ENCODE data around the gene USP48. TPM values are rescaled to one million over a fixed set of nuclear protein-coding genes. Genes with fewer than 3 reads are reported as not detected.

Gene USP48
- total and polyA plus RNA-seq, 12 donors = 13.8 to 45.0 (median 36.1) TPM

GRCh38 chr1:21825393-21825792, 42.4 kb upstream of the USP48 start:
- WGBS, 2 donors = 91 to 92% methylated on average over 7 of the region's 7 CpGs
- no peak for DNase-seq

GRCh38 chr1:21824926-21825325, 42.0 kb upstream of the USP48 start:
- ATAC-seq = no peak
- no peak for DNase-seq
- no peaks in the 10 kb centered on the region for H3K9me3 ChIP-seq
- no peaks in the 10 kb centered on the region for H3K27me3 ChIP-seq
- peaks cover 0 to 6% (median 0%) of the 10 kb centered on the region in 9 donors for H3K4me1 ChIP-seq
- no peak overlapping the region for H3K4me3 ChIP-seq
- peak overlapping the region in 1 of 10 donors; percentile 61 for H3K27ac ChIP-seq
- intact Hi-C loops (cut with DNase I) = no loop called here
- WGBS, 2 donors = 92 to 93% methylated on average over 2 of the region's 2 CpGs
- TF ChIP-seq CTCF (IDR thresholded peaks at IDR 0.05) = no peak
- H3K36me3 ChIP-seq = peaks cover 16 to 98% (median 84%) of the 10 kb centered on the region in 9 donors

More at GRCh38 chr1:21825393-21825792, 42.4 kb upstream of the USP48 start:
- Histone ChIP-seq H3K36me3 (peaks cover 16 to 100% (median 88%) of the 10 kb centered on the region in 9 donors), H3K4me1 (peaks cover 0 to 6% (median 0%) of the 10 kb centered on the region in 9 donors), H3K9me3 (no peaks in the 10 kb centered on the region), H3K4me3 (no peak overlapping the region), H3K27ac (no peak overlapping the region), H3K27me3 (no peaks in the 10 kb centered on the region)
- TF ChIP-seq CTCF (IDR thresholded peaks at IDR 0.05) = no peak
- intact Hi-C loops (cut with DNase I) = no loop called here
- no peak for ATAC-seq

GRCh38 chr1:21823980-21824702, 41.2 kb upstream of the USP48 start:
- ATAC-seq = no peak
- H3K27ac ChIP-seq = peak overlapping the region in 2 of 10 donors; percentile 39 to 61

More at GRCh38 chr1:21823980-21824702, 41.2 kb upstream of the USP48 start:
- intact Hi-C loops (cut with DNase I) = no loop called here
- no peaks in the 10 kb centered on the region for H3K27me3 ChIP-seq
- H3K36me3 ChIP-seq = peaks cover 16 to 93% (median 76%) of the 10 kb centered on the region in 9 donors
- no peaks in the 10 kb centered on the region for H3K9me3 ChIP-seq
- WGBS, 2 donors = 82 to 88% methylated on average over 22 of the region's 22 CpGs
- DNase-seq = no peak
- peaks cover 0 to 9% (median under 1%) of the 10 kb centered on the region in 9 donors for H3K4me1 ChIP-seq
- no peak for TF ChIP-seq CTCF (IDR thresholded peaks at IDR 0.05)
- H3K4me3 ChIP-seq = no peak overlapping the region

Measured in heart right ventricle (tissue), 16 donors.